Measurements from ENCODE around the gene TENM3.

GRCh38 chr4:182306792-182307507 lies 63.7 kb downstream of the TENM3 start:
- no peak for TF ChIP-seq RNF2 (IDR thresholded peaks at IDR 0.05; ENCODE audit: borderline replicate concordance, low read depth, low read length, missing control alignments, poor library complexity, severe bottlenecking)
- TF ChIP-seq POLR2AphosphoS5 (IDR thresholded peaks at IDR 0.05; ENCODE audit: low read depth, low read length), result no peak
- TF ChIP-seq JUN (IDR thresholded peaks at IDR 0.05; ENCODE audit: low read depth, low read length), result no peak
- TF ChIP-seq MAX (IDR thresholded peaks at IDR 0.05), result no peak
- no peak for TF ChIP-seq CTCF (IDR thresholded peaks at IDR 0.05; ENCODE audit: control extremely low read depth in 1 of 3, insufficient read depth in 1 of 3, low read depth in 1 of 3, low read length in 3 of 3)
- no peak for TF ChIP-seq JUND (IDR thresholded peaks at IDR 0.05; ENCODE audit: low read length)
- TF ChIP-seq POLR2A (IDR thresholded peaks at IDR 0.05; ENCODE audit: control extremely low read depth in 1 of 2, low read depth in 2 of 2, low read length in 2 of 2), result no peak
- TF ChIP-seq MAFK (IDR thresholded peaks at IDR 0.05; ENCODE audit: low read depth, low read length), result no peak
- TF ChIP-seq TAF1 (IDR thresholded peaks at IDR 0.05; ENCODE audit: low read depth, low read length), result no peak
- no peak for TF ChIP-seq EZH2 (IDR thresholded peaks at IDR 0.05; ENCODE audit: low read depth, low read length, severe bottlenecking)
